Liver (tissue), 9 donors: ENCODE measurements around the gene NKIRAS1. TPM values are rescaled to one million over a fixed set of nuclear protein-coding genes. Genes with fewer than 3 reads are reported as not detected.

Source experiments
- DNase-seq: peaks from one replicate; pipeline ENCODE4 v3.0.0-alpha.2; 2017; ENCODE audit warnings: low spot score
- H3K27ac ChIP-seq, 2 donors: one replicate each; pipeline ENCODE4 v1.7.0; 2013; ENCODE audit warnings: inconsistent platforms in 2 of 2, low read length in 2 of 2, control low read depth in 1 of 2, low read depth in 1 of 2, mild to moderate bottlenecking in 1 of 2
- H3K27me3 ChIP-seq, 4 donors: one replicate each; pipeline versions ENCODE4 v1.6.1 to v1.7.0; 2013; ENCODE audit warnings: low read length in 3 of 4, inconsistent platforms in 1 of 4, mild to moderate bottlenecking in 1 of 4, moderate library complexity in 1 of 4; ENCODE audit not compliant: control insufficient read depth in 4 of 4, insufficient read depth in 4 of 4
- H3K36me3 ChIP-seq, 4 donors: one replicate each; pipeline versions ENCODE4 v1.6.1 to v1.7.0; 2013; ENCODE audit warnings: low read length in 3 of 4, mild to moderate bottlenecking in 3 of 4, low read depth in 1 of 4, moderate library complexity in 1 of 4; ENCODE audit not compliant: control insufficient read depth in 4 of 4, insufficient read depth in 3 of 4
- H3K4me1 ChIP-seq, 4 donors: one replicate each; pipeline versions ENCODE4 v1.6.1 to v1.7.0; 2013; ENCODE audit warnings: low read length in 3 of 4, mild to moderate bottlenecking in 3 of 4, moderate library complexity in 1 of 4; ENCODE audit not compliant: control insufficient read depth in 4 of 4, insufficient read depth in 4 of 4
- H3K4me3 ChIP-seq, 3 donors: one replicate each; pipeline versions ENCODE4 v1.6.1 to v1.7.0; 2013; ENCODE audit warnings: low read length in 3 of 3, control low read depth in 1 of 3, low read depth in 1 of 3, mild to moderate bottlenecking in 1 of 3
- H3K9ac ChIP-seq, 2 donors: one replicate each; pipeline ENCODE4 v1.7.0; 2013; ENCODE audit warnings: low read length in 2 of 2, mild to moderate bottlenecking in 2 of 2, moderate library complexity in 2 of 2, control low read depth in 1 of 2, low read depth in 1 of 2
- H3K9me3 ChIP-seq, 4 donors: one replicate each; pipeline versions ENCODE4 v1.6.1 to v1.7.0; 2013; ENCODE audit warnings: low read length in 3 of 4; ENCODE audit not compliant: control insufficient read depth in 4 of 4
- EGR1 ChIP-seq, 2 donors: IDR thresholded peaks; 2 replicates each; pipeline ENCODE4 v1.6.1; 2016 to 2018; ENCODE audit warnings: antibody characterized with exemption in 2 of 2, low read depth in 2 of 2
- FOXA1 ChIP-seq: IDR thresholded peaks from 2 replicates; pipeline ENCODE4 v1.6.1; 2016; ENCODE audit warnings: antibody characterized with exemption
- FOXA2 ChIP-seq: IDR thresholded peaks from 2 replicates; pipeline ENCODE4 v1.6.1; 2016; ENCODE audit warnings: antibody characterized with exemption
- HNF4A ChIP-seq, 2 donors: conservative IDR thresholded peaks; 2 replicates each; pipeline ENCODE4 v1.6.1; 2016; ENCODE audit warnings: antibody characterized with exemption in 2 of 2, mild to moderate bottlenecking in 2 of 2
- JUND ChIP-seq, 2 donors: IDR thresholded peaks; 2 replicates each; pipeline ENCODE4 v1.6.1; 2016; ENCODE audit warnings: antibody characterized with exemption in 2 of 2
- RAD21 ChIP-seq, 2 donors: IDR thresholded peaks; 2 replicates each; pipeline ENCODE4 v1.6.1; 2016; ENCODE audit warnings: antibody characterized with exemption in 2 of 2, mild to moderate bottlenecking in 2 of 2
- RXRA ChIP-seq, 2 donors: IDR thresholded peaks; 2 replicates each; pipeline ENCODE4 v1.6.1; 2017 to 2018; ENCODE audit warnings: antibody characterized with exemption in 2 of 2, mild to moderate bottlenecking in 1 of 2
- YY1 ChIP-seq: IDR thresholded peaks from 2 replicates; pipeline ENCODE4 v1.6.1; 2016; ENCODE audit warnings: antibody characterized with exemption, mild to moderate bottlenecking
- WGBS: extraction: QIAGEN DNeasy Blood & Tissue Kit; methylation state at CpG from one replicate; pipeline ENCODE4 v1.1.7; 2013; 5-methylcytosine and 5-hydroxymethylcytosine counted together
- polyA plus RNA-seq, 2 donors: library from polyadenylated mRNA; stranded (reverse) in 1 of 2; unstranded in 1 of 2; fragments of 200-250 nt in 1 of 2; fragments of >200 nt in 1 of 2; fragmentation: Nextera tagmentation in 1 of 2; extraction: Ambion mirVana in 1 of 2; gene quantifications; one replicate each; pipeline versions ENCODE4 v1.2.1 to v1.2.3, GENCODE V29; 2013 to 2015
- total RNA-seq, 2 donors: library from RNA; depleted of rRNA; stranded (reverse); fragments of >200 nt; gene quantifications; one replicate each; pipeline ENCODE4 v1.2.3, GENCODE V29; 2014
- TF ChIP-seq, protein P1 (sequence below): IDR thresholded peaks from 2 replicates; pipeline ENCODE4 v1.6.1; 2016; ENCODE audit warnings: antibody characterized with exemption
- TF ChIP-seq, protein P2 (sequence below): fragments of 150-350 bp; IDR thresholded peaks from 2 replicates; pipeline ENCODE4 v1.5.1; 2017; ENCODE audit warnings: improper control_type of control experiment, low read depth, low read length; ENCODE audit not compliant: missing input control
- TF ChIP-seq, protein P3 (sequence below): IDR thresholded peaks from 2 replicates; pipeline ENCODE4 v1.6.1; 2016; ENCODE audit warnings: antibody characterized with exemption
- TF ChIP-seq, protein P4 (sequence below): IDR thresholded peaks from 2 replicates; pipeline ENCODE4 v1.6.1; 2016; ENCODE audit warnings: antibody characterized with exemption, mild to moderate bottlenecking
- TF ChIP-seq, protein P5 (sequence below): IDR thresholded peaks from 2 replicates; pipeline ENCODE4 v1.6.1; 2016; ENCODE audit warnings: antibody characterized with exemption
- donor health status: healthy.
- donor health status: healthy.
- donor health status: healthy.
- donor health status: healthy.
- donor health status: healthy.

NKIRAS1 gene
- total and polyA plus RNA-seq, 4 donors, result 4.6 to 12.6 (median 8.4) TPM

DNA sequence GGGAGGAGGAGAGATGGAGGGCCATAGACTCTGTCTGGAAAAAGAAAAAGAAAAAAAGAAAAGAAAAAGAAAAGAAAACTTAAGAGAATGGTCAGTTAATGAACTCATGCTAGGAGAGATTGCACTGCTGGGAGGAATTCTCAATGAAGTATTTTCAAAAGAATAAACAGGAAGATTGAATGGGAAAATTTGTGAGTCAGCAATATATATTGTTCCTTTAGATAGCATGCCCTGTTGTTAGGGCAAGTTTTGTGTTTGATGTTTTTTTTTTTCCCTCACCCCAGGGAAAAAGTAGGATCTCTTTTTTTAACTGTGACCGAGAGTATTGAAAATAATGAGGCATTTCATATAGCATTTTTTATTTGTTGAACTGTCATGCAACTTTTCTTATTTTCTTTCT, 20.5 kb upstream of the NKIRAS1 start:
- WGBS, result 86% methylated on average over 1 of the region's 1 CpG
- TF ChIP-seq, protein P1, sequence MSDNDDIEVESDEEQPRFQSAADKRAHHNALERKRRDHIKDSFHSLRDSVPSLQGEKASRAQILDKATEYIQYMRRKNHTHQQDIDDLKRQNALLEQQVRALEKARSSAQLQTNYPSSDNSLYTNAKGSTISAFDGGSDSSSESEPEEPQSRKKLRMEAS, result no peak
- TF ChIP-seq YY1, result no peak
- no peak for TF ChIP-seq RAD21 (IDR thresholded peaks at IDR 0.05)
- TF ChIP-seq, protein P2, sequence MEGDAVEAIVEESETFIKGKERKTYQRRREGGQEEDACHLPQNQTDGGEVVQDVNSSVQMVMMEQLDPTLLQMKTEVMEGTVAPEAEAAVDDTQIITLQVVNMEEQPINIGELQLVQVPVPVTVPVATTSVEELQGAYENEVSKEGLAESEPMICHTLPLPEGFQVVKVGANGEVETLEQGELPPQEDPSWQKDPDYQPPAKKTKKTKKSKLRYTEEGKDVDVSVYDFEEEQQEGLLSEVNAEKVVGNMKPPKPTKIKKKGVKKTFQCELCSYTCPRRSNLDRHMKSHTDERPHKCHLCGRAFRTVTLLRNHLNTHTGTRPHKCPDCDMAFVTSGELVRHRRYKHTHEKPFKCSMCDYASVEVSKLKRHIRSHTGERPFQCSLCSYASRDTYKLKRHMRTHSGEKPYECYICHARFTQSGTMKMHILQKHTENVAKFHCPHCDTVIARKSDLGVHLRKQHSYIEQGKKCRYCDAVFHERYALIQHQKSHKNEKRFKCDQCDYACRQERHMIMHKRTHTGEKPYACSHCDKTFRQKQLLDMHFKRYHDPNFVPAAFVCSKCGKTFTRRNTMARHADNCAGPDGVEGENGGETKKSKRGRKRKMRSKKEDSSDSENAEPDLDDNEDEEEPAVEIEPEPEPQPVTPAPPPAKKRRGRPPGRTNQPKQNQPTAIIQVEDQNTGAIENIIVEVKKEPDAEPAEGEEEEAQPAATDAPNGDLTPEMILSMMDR, result no peak
- TF ChIP-seq HNF4A (conservative IDR thresholded peaks at IDR 0.05), result no peak
- no peak for TF ChIP-seq FOXA1
- no peak for TF ChIP-seq JUND (IDR thresholded peaks at IDR 0.05)
- H3K27me3 ChIP-seq, result no peaks in the 10 kb centered on the region
- no peaks in the 10 kb centered on the region for H3K4me1 ChIP-seq
- H3K27ac ChIP-seq, result no peak overlapping the region
- H3K4me3 ChIP-seq, result no peak overlapping the region
- H3K9ac ChIP-seq, result no peak overlapping the region
- H3K36me3 ChIP-seq, result no peaks in the 10 kb centered on the region
- peaks cover 0 to 2% (median 0%) of the 10 kb centered on the region in 4 donors for H3K9me3 ChIP-seq
- no peak for DNase-seq

DNA sequence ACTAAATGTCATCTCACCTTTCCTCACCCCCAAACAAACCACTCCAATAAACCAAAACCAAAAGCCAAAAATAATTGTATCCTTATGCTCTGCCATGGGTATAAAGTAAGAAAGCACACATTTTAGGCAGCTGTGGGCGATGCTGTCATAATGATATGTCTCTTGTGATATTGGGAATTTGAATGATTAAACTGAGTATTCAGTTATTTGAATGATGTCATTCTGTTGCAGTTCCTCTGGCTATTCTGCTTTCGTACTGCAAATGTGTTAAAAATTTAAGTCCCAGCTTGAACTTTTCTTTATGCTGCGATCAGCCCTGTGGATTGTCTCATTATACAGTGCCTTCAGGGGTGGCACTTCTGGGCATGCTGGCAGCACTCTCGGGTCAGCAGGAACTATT, 17.5 kb upstream of the NKIRAS1 start:
- Histone ChIP-seq H3K9me3 (peaks cover 0 to 2% (median 0%) of the 10 kb centered on the region in 4 donors), H3K4me3 (no peak overlapping the region), H3K4me1 (no peaks in the 10 kb centered on the region), H3K9ac (no peak overlapping the region), H3K27ac (no peak overlapping the region), H3K36me3 (no peaks in the 10 kb centered on the region), H3K27me3 (no peaks in the 10 kb centered on the region)
- WGBS, result 68% methylated on average over 4 of the region's 4 CpGs
- TF ChIP-seq, protein P3, sequence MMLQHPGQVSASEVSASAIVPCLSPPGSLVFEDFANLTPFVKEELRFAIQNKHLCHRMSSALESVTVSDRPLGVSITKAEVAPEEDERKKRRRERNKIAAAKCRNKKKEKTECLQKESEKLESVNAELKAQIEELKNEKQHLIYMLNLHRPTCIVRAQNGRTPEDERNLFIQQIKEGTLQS, result no peak
- TF ChIP-seq, protein P1, result no peak
- TF ChIP-seq, protein P4, sequence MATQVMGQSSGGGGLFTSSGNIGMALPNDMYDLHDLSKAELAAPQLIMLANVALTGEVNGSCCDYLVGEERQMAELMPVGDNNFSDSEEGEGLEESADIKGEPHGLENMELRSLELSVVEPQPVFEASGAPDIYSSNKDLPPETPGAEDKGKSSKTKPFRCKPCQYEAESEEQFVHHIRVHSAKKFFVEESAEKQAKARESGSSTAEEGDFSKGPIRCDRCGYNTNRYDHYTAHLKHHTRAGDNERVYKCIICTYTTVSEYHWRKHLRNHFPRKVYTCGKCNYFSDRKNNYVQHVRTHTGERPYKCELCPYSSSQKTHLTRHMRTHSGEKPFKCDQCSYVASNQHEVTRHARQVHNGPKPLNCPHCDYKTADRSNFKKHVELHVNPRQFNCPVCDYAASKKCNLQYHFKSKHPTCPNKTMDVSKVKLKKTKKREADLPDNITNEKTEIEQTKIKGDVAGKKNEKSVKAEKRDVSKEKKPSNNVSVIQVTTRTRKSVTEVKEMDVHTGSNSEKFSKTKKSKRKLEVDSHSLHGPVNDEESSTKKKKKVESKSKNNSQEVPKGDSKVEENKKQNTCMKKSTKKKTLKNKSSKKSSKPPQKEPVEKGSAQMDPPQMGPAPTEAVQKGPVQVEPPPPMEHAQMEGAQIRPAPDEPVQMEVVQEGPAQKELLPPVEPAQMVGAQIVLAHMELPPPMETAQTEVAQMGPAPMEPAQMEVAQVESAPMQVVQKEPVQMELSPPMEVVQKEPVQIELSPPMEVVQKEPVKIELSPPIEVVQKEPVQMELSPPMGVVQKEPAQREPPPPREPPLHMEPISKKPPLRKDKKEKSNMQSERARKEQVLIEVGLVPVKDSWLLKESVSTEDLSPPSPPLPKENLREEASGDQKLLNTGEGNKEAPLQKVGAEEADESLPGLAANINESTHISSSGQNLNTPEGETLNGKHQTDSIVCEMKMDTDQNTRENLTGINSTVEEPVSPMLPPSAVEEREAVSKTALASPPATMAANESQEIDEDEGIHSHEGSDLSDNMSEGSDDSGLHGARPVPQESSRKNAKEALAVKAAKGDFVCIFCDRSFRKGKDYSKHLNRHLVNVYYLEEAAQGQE, result no peak
- TF ChIP-seq EGR1 (IDR thresholded peaks at IDR 0.05; ENCODE audit: low read depth in 2 of 2), result no peak
- TF ChIP-seq RAD21 (IDR thresholded peaks at IDR 0.05), result no peak
- DNase-seq, result no peak

DNA sequence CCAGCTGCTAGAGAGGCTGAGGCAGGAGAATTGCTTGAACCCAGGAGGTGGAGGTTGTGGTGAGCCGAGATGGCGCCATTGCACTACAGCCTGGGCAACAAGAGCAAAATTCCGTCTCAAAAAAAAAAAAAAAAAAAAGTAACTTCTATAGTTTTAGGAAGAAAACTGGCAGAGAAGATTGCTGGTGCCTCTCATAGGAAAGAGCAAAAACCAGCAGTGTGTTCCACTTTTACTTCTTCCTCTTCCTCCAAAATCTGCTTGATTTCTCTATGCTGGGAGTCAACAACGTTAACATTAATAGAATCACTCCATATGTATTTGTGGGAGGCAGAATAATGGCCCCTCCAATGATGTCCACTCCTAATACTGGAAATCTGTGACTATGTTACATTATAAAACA, 15.8 kb upstream of the NKIRAS1 start:
- WGBS, result 86% methylated on average over 4 of the region's 4 CpGs
- Histone ChIP-seq H3K9me3 (no peaks in the 10 kb centered on the region), H3K4me3 (no peak overlapping the region), H3K4me1 (peaks cover 0 to 5% (median 4%) of the 10 kb centered on the region in 4 donors), H3K27me3 (no peaks in the 10 kb centered on the region), H3K27ac (no peak overlapping the region), H3K36me3 (no peaks in the 10 kb centered on the region), H3K9ac (no peak overlapping the region)
- TF ChIP-seq, protein P5, sequence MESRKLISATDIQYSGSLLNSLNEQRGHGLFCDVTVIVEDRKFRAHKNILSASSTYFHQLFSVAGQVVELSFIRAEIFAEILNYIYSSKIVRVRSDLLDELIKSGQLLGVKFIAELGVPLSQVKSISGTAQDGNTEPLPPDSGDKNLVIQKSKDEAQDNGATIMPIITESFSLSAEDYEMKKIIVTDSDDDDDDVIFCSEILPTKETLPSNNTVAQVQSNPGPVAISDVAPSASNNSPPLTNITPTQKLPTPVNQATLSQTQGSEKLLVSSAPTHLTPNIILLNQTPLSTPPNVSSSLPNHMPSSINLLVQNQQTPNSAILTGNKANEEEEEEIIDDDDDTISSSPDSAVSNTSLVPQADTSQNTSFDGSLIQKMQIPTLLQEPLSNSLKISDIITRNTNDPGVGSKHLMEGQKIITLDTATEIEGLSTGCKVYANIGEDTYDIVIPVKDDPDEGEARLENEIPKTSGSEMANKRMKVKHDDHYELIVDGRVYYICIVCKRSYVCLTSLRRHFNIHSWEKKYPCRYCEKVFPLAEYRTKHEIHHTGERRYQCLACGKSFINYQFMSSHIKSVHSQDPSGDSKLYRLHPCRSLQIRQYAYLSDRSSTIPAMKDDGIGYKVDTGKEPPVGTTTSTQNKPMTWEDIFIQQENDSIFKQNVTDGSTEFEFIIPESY, result no peak
- no peak for TF ChIP-seq HNF4A (conservative IDR thresholded peaks at IDR 0.05)
- no peak for TF ChIP-seq FOXA1
- TF ChIP-seq, protein P3, result no peak
- TF ChIP-seq YY1, result no peak
- TF ChIP-seq FOXA2, result no peak
- TF ChIP-seq JUND (IDR thresholded peaks at IDR 0.05), result no peak
- no peak for TF ChIP-seq RXRA (IDR thresholded peaks at IDR 0.05)
- DNase-seq, result no peak
